NCI-H82 treated with DMSO at 0.1 percent for 48 hours (cell line): ENCODE results near the gene ALDOA.

Source experiments
- DNase-seq: peaks from one replicate; lab custom pipeline; 2025; ENCODE audit not compliant: unreplicated experiment; lab: John Stamatoyannopoulos, UW

ALDOA gene

DNA sequence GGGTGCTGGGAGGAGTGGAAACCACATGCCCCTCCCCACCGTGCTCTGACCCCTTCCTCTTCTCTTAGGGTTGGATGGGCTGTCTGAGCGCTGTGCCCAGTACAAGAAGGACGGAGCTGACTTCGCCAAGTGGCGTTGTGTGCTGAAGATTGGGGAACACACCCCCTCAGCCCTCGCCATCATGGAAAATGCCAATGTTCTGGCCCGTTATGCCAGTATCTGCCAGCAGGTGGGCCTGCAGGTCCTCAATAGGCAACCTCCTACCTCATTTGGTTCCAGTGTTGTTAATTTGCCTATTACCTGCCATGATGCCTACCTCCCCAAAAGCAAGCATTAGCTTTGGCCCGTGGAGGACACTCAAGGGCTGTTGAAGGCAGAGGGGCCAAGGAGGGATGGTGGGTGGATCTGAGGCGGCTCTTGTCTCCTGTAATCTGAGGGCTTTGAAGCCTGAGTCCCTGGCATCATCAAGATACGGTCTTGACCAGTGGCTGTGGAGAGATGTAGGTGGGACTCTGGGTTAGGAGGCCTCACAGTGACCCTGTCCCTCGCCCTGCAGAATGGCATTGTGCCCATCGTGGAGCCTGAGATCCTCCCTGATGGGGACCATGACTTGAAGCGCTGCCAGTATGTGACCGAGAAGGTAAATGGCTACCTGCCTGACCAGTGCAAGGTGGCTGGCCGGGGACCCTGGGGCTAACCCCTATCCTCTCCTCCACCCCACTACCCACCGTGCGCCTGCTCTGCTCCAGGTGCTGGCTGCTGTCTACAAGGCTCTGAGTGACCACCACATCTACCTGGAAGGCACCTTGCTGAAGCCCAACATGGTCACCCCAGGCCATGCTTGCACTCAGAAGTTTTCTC lies 3.4 kb downstream of the ALDOA start:
- DNase-seq, result no peak

DNA sequence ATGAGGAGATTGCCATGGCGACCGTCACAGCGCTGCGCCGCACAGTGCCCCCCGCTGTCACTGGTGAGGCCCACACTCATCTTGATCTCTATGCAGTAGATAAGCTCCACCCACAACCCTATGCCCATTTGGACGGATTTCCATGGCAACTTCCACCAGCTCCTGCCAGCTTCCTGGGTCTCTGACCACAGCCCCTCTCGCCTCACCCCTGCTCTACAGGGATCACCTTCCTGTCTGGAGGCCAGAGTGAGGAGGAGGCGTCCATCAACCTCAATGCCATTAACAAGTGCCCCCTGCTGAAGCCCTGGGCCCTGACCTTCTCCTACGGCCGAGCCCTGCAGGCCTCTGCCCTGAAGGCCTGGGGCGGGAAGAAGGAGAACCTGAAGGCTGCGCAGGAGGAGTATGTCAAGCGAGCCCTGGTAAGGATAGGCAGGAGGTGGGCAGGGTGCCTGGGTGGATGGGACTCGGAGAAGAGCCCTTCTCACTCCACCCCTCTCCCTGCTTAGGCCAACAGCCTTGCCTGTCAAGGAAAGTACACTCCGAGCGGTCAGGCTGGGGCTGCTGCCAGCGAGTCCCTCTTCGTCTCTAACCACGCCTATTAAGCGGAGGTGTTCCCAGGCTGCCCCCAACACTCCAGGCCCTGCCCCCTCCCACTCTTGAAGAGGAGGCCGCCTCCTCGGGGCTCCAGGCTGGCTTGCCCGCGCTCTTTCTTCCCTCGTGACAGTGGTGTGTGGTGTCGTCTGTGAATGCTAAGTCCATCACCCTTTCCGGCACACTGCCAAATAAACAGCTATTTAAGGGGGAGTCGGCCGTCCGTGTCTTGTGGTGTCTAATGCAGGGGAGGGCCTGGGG lies 4.3 kb downstream of the ALDOA start:
- no peak for DNase-seq

DNA sequence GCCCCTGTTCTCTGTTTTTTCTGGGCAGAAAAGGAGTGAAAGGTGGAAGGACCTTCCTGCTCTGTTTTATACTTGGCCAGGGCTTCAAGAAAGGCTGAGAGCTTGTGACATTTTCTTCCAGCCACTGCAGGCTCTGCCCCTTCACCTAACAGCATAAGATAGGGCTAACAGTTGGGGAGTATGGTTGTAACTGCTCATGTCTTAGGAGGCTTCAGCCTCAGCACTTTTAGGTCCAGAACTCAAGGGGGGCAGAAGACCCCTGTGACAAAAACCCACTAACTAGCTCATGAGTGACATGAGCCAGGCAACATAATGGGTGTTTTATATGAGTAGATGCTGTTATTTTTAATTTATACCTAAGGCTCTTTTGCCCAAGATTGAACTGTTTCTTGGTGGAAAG lies 4.9 kb downstream of the ALDOA start:
- no peak for DNase-seq

DNA sequence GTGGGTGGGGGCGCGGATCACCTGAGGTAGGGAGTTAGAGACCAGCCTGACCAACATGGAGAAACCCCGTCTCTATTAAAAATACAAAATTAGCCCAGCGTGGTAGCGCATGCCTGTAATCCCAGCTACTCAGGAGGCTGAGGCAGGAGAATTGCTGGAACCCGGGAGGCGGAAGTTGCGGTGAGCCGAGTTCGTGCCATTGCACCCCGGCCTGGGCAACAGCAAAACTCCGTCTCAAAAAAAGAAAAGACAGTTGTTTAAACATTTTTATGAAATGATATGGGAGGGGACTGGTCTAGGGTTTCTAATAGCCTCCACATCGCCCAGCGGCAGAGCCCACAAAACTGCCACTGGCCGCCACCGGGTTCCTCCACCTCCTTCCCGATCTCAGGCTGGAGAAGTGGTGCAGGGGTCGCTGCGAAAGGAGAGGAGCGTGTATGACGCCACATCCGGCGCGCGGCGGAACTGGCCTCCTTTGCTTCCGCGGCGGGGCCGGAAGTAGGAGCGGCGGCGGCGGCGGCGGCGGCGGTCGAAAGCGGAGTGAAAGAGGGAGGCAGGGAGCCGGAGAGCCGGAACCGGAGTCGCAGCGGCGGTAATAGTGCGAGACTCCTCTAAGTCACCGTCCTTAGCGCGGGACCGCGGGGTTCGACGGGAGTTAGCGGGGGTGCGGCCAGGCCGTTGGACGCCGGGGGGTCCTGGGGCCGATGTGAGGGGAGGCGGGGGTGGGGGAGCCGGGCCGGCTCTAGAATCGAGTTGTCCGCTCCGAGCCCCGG lies 10.1 kb downstream of the ALDOA start, which contains the start of gene PPP4C:
Gene PPP4C, plus strand, starts transcription at position 492 of the 773 bp plus-strand sequence. CDS start 384 bp downstream, outside the sequence.
- peak; percentile 62 for DNase-seq

DNA sequence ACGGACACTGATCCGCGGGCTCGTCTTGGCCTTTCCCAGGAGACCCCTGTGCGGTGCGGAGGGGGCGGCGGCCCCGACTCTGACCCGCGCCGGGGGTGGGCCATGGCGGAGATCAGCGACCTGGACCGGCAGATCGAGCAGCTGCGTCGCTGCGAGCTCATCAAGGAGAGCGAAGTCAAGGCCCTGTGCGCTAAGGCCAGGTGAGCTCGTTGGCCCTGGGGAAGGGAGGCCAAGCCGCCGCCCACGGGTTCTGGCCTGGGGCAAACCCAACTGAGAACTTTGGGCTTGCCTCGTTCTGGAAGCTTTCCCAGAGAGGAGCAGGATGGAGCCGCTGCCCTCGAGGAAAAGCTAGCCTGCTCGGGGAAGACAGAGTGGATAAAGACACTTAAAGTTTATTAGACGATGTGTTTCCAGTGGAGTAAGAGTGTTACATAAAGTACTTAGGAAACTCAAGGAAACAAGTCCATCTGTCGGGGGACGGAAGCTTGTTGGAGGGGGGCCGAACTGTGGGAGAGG lies 10.8 kb downstream of the ALDOA start:
- DNase-seq, result no peak

DNA sequence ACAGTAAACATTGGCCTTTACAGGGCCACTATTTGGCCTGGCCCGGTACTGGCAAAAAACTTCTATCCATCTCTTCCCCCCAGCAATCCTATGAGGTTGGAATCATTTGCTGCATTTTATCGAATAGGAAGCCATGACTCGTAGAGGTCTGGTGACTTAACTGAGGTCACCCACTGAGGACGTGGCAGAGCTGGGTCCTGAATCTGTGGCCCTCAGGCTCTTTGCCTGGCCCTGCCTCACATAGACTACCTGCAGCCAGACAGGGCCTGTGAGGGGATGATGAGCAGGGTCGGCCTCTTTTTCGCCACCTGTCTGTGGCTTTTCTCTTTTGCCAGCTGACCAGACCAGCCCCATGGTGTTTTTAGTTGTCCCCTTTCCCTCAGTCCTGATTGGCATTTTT lies 12.1 kb downstream of the ALDOA start:
- no peak for DNase-seq

DNA sequence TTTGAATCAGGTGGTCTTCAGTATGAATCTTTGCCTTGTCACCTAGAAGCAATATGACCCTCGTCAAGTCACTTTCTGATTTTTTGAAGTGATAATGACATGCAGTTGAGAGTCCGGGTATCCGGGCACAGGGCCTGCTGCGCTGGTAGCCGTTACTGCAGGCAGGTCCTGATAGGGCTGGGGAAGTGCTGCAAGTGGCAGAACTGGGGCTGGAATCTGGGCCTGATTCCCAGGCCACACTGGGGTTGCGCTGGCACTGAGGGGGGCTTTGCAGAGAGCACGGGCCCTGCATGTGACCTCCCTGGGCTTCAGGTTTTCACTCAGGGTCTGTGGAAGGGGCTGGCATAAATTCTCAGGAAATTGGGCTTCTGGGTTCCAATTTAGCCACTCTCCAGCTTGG lies 13.2 kb downstream of the ALDOA start:
- DNase-seq, result no peak

DNA sequence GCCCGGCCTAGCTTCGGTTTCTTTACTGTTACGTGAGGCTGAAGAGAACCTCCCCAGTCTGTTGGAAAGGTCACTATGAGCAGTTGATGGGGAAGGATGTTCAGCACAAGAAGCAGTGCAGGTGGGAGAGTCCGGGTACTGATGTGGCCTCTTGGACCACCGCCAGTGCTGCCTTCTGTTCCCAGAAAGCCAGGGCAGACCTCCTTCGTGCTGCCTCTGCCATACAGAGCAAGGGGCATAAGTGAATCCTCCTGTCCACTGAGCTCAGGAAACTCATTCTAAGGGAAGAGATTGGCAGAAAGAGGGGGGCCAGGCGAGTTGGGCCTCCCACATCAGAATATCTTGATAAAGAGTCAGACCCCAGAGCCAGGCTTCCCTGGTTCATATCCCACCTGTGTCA lies 13.9 kb downstream of the ALDOA start:
- DNase-seq, result no peak

DNA sequence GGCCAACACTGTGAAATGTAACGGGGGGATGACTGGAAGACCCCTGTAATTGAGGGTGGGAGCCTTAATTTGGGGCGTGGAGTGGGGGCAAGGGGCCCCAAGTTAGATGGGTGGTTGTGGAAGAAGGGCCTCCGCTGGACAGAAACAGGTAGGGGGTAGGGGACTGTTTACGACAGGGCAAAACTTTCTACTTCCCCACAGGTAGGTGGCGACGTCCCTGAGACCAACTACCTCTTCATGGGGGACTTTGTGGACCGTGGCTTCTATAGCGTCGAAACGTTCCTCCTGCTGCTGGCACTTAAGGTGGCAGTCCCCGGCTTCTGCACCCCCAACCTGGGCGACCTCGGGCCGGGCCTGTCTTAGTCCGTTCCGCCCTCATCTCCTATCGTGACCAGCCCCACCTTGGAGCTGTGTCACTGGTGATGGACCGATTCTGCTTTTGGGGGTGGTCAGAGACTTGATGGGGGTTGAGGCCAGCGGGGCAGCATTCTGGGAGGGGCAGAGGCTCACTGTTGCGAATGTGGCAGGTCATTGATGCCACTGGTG lies 17.1 kb downstream of the ALDOA start:
- DNase-seq, result no peak

DNA sequence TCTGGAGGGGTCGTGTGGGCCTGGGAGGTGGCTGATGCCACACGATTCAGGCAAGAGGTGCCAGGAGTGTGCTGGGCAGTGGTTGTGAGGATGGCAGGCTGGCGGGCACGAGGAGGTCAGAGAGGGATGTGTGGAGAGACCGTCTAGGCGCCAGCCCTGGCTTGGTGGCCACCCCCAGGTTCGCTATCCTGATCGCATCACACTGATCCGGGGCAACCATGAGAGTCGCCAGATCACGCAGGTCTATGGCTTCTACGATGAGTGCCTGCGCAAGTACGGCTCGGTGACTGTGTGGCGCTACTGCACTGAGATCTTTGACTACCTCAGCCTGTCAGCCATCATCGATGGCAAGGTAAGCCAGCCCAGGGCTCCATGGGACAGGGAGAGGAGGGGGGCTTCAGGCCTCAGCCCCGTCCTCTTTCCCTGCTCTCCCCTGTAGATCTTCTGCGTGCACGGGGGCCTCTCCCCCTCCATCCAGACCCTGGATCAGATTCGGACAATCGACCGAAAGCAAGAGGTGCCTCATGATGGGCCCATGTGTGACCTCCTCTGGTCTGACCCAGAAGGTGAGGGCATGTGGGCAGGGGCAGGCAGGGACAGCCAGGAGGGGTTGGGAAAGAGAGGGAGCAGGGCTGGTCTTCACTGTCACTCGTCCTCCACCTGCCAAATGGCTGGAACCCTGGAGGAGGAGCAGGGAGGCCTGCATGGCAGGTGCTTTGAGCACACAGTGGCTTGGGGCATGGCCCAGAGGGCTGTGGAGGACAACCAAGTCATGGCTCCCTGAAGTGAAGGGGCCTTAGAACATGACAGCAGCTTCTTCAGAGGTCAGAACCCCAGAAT lies 17.9 kb downstream of the ALDOA start:
- DNase-seq, result no peak

DNA sequence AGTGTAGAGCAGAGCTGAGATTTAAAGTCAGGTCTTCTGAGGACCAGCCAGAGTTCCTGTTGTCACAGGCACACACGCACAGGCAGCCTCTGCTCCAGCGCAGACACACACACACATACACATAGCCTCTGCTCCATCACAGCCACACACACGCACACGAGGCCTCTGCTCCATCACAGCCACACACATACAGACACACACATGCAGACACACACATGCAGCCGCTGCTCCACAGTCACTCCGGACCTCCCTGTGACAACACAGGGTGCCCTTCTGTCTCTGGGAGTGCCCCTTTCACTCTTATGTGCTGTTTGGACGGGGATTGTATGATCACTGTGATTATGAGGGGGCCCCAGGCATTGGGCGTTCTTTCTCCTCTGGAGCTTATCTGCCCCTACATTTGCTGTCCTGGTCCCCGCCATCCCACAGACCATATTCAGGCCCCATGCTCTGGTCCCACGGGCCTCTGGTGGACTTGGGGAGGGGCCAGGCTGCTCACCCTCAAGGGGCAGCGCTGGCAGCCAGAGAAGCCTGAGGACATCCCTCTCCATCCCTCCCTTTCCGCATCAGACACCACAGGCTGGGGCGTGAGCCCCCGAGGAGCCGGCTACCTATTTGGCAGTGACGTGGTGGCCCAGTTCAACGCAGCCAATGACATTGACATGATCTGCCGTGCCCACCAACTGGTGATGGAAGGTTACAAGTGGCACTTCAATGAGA lies 18.7 kb downstream of the ALDOA start:
- no peak for DNase-seq

DNA sequence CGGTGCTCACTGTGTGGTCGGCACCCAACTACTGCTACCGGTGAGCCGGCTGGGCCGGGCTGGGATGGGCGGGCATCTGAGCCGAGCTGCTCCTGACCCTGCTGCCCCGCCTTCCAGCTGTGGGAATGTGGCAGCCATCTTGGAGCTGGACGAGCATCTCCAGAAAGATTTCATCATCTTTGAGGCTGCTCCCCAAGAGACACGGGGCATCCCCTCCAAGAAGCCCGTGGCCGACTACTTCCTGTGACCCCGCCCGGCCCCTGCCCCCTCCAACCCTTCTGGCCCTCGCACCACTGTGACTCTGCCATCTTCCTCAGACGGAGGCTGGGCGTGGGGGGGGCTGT lies 19.2 kb downstream of the ALDOA start:
- no peak for DNase-seq

DNA sequence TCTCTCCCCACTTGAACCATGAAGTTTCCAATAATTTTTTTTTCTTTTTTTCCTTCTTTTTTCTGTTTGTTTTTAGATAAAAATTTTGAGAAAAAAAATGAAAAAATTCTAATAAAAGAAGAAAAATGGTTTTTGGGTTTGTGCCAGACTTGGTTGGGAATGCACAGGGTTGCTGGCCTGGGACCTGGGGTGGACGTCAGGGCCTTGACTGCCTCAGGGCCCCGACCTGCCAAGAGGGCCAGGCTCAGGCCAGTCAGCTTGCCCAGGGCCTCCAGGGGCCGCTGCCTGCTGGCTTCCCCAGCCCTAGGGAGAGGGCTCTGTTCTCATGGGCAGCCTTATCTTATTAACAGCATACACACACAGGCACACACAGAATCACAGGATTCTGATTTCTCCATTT lies 19.7 kb downstream of the ALDOA start:
- DNase-seq, result no peak

DNA sequence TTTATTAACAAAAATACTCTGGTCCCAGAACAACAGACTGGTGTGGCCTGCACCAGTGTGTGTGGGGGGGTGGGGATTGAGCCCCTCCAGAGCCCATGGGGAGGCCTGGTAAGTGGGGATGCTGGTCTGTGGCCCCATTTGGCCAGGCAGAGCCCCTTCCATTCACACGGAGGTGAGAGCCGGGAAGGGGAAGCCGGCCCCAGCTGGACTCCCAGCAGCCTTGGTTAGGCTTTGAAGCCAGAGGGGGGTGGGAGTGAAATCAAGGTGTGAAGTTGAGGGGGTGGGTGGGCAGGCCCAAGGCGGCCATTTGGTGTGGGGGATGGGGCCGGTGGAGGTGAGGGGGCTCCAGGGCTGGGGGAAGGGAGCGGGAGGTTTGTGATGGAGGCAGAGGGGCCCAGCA lies 20.3 kb downstream of the ALDOA start:
- DNase-seq, result no peak

DNA sequence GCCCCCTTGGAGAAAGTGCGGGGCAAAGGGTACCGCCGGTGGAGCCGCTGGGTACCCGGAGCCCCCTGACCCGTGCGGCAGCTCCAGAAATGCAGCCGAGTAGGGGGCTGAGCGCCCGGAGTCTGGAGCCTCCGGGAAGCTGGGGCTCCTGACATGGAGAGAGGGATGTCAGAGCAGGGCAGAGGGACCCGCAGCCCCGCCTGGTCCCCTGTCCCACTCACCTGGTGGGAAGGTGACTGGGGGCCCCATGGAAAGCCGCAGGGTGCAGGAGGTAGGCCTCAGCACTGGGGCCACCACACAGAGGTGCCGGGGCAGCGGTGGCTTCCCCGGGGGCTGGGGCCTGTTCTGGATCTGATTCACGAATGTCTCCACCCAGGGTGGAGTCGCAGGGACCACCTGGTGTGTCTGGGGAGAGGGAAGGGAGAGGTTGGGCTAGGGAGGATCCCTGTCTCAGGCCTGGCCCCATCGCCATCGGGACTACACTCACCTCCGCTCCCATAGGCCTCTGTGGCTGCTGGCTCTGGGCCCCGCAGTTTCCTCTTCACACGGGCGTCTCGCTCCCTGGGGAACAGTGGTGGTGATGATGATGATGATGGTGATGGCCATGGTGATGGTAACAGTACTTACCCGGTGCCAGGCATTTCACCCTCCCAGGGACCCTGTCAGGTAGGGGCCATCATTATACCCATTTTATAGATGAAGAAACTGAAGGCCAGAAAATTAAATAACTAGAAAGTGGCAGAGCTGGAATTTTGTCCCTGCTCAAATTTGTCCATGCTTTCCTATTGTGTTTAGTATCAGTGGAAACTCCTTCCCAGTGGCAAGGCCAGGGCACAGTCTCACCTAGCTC lies 21.0 kb downstream of the ALDOA start:
- DNase-seq, result no peak

DNA sequence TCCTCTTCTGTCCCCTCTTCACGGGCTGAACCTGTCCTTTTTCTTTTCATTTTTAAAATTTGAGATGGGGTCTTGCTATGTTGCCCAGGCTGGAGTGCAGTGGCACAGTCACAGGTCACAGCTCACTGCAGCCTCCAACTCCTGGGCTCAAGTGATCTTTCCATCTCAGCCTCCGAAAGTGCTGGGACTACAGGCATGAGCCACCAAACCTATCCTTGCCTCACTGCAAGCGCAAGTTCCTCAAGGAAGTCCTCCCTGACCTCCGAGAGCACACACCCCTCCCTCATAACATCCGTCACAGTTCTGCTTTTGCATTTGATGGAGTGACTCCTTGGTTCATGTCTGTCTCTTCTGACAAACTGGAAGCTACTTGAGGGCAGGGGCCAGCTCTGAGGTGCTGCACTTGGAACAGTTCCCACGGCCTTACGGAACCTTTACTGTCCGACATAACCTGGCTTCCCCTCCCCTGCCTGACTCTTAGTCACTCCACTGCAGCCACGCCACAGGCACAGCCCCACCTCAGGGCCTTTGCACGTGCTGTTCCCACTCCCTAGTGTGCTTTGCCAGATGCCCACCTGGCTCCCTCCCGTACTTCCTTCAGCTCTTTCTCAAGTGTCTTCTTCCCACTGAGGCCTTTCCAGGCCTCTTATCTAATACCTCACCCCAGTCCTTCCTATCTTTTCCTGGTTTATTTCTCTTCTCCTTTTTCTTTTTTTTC lies 21.8 kb downstream of the ALDOA start:
- DNase-seq, result no peak

DNA sequence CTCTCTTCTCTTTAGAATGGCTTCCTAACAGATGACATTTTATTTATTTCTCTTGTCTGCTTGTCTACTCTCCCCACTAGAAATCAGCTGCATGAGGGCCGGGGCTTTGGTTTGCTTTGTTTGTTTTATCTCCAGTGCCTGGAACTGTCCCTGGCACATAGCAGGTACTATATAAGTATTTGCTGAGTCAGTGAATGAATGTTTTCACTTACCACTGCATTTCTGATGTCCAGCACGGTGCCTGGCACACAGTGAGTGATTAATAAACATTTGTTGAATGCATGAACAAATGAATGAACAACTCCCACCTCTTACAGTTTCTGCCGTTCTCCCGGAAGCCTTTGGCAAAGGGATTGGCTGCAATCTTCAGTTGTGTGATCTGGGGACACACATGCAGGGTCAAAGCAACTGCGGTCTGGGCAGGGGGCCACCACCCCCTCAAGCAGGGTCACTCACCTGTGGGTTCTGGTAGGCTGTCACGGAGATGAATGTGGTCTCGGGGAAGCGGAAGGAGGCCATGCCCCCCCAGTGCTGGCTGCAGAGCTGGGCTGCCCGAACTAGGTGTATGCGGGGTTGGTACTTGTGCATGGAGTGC lies 22.8 kb downstream of the ALDOA start:
- no peak for DNase-seq
